SU-DHL-6 (cell line): ENCODE results near the gene MYH15.

Source experiments
- EZH2phosphoT487 ChIP-seq: fragments of 200-600 bp; sonication (generic), shearing (Covaris generic); conservative IDR thresholded peaks from 2 replicates; pipeline ENCODE4 v1.6.1; 2018; ENCODE audit warnings: mild to moderate bottlenecking, antibody characterized with exemption, low read length, moderate library complexity, mixed read lengths
- TF ChIP-seq, protein P1 (sequence below): fragments of 200-600 bp; sonication (generic); IDR thresholded peaks from one replicate; pipeline ENCODE4 v1.5.1; 2017; ENCODE audit warnings: antibody characterized with exemption, mild to moderate bottlenecking, low read length, moderate library complexity; ENCODE audit not compliant: insufficient read depth, poor library complexity, severe bottlenecking

DNA sequence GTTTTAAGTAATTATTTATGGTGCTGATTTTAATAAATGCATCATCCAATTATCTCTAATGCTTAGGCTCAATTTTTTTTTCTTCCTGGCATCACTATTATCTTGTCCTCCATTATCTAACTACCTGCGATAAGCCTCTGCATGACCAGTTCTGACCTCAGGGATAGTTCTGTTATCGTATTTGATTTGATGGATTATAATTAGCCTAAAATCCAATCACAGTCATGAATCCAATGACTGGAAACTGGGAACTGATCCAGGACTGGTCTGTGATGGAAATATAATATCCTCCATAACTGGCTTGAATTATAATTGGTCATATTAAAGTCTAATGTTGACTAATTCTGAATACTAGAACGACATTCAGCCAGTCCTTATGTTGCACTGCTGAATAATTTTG lies 1.1 kb downstream of the MYH15 start:
- TF ChIP-seq, protein P1, sequence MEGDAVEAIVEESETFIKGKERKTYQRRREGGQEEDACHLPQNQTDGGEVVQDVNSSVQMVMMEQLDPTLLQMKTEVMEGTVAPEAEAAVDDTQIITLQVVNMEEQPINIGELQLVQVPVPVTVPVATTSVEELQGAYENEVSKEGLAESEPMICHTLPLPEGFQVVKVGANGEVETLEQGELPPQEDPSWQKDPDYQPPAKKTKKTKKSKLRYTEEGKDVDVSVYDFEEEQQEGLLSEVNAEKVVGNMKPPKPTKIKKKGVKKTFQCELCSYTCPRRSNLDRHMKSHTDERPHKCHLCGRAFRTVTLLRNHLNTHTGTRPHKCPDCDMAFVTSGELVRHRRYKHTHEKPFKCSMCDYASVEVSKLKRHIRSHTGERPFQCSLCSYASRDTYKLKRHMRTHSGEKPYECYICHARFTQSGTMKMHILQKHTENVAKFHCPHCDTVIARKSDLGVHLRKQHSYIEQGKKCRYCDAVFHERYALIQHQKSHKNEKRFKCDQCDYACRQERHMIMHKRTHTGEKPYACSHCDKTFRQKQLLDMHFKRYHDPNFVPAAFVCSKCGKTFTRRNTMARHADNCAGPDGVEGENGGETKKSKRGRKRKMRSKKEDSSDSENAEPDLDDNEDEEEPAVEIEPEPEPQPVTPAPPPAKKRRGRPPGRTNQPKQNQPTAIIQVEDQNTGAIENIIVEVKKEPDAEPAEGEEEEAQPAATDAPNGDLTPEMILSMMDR: no peak
- no peak for TF ChIP-seq EZH2phosphoT487
